H54 (cell line): Measurements from ENCODE around the gene PDE7B.

Experiments
- DNase-seq: peaks from one replicate; pipeline ENCODE4 v3.0.0; 2011; ENCODE audit warnings: low spot score, mixed read lengths; ENCODE audit not compliant: insufficient read length
- FAIRE-seq: peaks from 3 replicates; lab custom pipeline; 2011; peaks lifted over from hg19 to GRCh38; lab: Jason Lieb, UNC
- POLR2A ChIP-seq: IDR thresholded peaks from 2 replicates; pipeline ENCODE4 v1.6.1; 2011; ENCODE audit warnings: low read depth, mild to moderate bottlenecking, low read length

PDE7B gene

DNA sequence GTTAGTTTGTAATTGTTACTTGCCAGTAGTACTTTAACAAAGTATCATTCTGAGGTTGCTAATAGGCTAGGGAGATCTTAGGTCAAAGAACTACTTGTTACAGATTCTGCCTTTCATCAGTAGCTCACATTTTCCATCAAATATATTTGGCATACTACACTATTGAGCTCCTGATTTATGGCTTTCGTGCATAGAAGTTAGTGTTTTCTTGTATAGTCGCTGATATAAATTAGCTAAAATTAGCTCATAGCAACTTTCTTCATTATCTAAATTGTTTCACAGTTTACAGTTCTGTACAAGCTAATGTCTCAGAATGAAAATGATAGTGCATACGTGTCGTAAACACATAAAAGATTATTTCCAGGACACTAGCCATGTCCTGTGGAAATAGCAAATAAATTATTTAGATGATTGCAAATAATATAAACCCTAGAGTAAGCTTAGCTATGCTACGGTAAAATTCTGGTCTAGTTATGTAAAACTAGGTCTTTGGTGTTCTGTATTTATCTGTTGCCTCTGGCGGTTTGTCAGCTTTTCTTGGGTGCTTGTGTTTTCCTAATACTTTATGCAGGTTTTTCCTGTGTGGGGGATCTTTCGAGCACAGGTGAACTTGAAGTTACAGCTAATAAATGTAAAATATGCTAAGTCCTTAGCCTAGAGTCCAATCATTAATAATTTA, 15.1 kb downstream of the PDE7B start:
- TF ChIP-seq POLR2A = no peak
- DNase-seq (no peak), FAIRE-seq (no peak)

DNA sequence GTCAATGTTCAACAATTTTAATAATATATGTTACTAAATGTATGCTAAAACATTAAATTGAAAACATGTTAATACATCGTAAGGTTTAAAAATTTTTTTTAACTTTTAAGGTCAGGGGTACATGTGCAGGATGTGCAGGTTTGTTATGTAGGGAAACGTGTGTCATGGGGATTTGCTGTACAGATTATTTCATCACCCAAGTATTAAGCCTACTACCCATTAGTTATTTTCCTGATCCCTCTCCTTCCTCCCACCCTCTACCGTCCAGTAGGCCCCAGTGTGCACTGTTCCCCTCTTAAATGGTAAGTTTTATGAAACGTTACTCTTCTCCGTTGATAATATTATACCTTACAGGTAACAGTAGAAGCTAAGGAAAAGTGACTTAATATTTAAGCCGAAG, 15.8 kb downstream of the PDE7B start:
- no peak for FAIRE-seq
- no peak for DNase-seq
- TF ChIP-seq POLR2A = no peak

DNA sequence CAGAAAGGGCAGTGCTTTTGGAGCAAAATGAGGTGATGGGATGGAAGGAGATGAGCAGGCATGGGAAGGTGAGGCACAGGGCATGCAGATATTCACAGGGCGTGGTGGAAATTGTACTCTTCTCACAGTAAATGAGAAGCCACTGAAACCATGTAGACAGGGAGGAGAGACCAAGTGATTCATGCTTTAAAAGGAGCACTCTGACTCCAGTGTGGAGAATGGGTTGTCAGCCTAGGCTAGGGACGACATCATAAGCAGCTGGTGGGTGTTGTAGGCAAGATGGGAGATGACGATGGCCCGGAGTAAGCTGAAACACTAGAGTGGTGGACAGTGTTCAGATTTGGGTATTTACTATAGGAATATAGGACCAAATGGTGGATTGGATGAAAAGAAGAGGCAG, 18.4 kb downstream of the PDE7B start:
- TF ChIP-seq POLR2A = no peak
- DNase-seq (no peak), FAIRE-seq (no peak)

DNA sequence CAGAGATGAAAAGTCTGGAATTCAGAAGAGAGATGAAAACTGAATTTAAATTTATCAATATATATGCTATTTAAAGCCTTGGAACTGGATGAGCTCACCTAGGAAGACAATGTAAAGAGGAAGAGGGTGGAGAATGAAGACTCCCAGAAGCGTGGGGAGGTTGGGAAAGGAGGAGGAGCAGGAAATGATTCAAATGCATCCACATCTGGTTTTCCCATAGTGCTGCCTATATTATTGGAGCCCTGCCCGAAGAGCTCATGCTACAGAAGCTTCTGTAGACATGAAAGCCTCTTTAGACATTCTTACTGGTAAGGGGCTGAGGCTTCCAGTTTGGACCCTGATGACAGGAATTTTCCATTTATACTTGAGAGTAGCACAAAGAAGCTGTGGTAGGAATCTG, 19.2 kb downstream of the PDE7B start:
- FAIRE-seq (peak; percentile 30), DNase-seq (no peak)
- TF ChIP-seq POLR2A = no peak

DNA sequence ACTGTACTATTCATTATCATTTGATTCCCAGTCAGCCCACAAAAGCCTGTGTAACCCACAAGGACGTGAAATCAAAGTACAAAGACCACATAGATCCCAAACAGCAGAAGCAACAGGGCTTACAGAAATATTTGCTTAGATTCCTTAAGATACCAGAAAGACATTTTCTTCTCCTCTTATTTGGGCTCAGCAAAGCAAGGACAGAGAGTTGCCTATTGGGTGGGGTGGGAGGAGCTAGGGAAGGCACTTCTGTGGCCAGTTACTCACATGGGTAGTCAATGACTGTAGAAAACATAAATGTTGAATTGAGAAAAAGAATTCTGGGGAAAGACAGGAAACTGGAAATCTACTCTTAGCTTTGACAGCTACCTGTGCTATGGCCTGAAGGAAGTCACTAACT, 19.8 kb downstream of the PDE7B start:
- FAIRE-seq = no peak
- TF ChIP-seq POLR2A = no peak
- no peak for DNase-seq

DNA sequence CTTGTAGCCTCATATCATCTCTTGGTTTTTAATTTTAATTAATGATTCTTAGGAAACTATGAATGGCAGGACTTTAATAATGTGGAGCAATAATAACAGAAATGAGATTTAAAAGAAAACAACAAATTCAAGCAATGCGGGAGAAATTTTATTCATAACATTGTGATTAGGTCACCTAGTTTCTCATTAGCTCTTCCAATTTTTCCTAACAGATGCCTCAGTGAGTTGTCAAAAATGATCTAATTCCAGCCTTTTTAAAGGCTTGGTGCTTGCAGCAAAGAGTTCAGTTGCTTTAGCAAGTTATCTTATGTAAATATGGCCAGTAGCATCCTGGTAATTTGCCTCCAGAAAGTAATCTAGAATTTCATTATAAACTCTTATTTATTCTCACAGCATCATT, 20.4 kb downstream of the PDE7B start:
- DNase-seq = no peak
- FAIRE-seq = no peak
- no peak for TF ChIP-seq POLR2A

DNA sequence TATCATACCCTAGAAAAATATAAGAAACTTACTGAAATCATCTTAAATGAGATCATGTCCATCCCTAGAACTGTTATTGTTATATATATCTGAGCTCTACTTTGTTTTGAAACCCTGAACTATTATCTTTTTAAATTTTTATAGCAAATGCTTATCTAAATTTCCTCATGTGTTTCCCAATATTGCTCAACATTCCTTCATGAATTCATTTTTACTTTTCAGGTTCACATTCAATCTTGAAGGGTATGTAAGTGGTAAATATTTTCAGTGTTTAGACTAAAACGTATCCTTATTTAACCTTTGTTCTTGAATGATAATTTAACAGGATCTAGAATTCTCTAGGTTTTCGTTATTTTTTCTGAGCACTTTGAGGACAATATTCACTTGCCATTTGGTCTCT, 23.9 kb downstream of the PDE7B start:
- no peak for DNase-seq
- FAIRE-seq = no peak
- no peak for TF ChIP-seq POLR2A

DNA sequence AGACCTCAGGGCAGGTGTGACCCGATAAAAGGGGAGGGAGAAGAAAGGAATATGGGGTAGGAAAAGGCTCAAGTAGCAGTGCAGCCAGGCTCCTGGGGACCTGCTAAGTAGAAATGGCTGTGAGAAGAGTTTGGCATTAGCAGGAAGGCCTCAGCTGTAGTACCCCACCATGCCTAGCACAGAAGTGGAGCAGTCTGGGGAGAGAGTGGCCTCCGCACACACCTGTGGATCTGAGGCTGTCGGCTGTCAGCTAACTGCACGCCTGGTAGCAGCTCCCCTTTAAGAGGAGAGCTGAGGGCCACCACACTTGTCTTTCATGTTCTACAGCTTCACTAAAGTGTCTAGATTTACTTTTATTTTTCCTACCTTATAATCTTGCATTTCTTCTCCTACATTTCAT, 24.6 kb downstream of the PDE7B start:
- TF ChIP-seq POLR2A = no peak
- DNase-seq (no peak), FAIRE-seq (no peak)

DNA sequence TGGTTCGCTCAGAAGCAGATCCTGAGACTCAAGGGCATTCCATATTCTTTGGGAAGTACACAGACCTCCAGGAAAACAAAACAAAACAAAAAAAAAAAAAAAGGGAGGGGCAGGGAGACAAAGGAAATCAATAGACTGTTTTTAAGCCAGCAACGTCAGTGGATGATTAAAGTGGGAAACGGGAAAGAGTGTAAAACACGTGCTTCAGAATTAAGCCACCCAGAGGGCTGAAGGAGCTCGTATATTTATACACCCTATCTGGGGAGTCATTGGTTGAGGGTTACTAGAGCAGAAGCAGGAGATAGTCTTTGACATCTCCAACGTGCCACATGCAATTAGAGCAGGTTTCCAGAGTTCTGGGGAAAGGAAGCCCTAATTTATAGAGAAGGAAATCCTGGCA, 26.2 kb downstream of the PDE7B start:
- FAIRE-seq = no peak
- TF ChIP-seq POLR2A = no peak
- DNase-seq = no peak

DNA sequence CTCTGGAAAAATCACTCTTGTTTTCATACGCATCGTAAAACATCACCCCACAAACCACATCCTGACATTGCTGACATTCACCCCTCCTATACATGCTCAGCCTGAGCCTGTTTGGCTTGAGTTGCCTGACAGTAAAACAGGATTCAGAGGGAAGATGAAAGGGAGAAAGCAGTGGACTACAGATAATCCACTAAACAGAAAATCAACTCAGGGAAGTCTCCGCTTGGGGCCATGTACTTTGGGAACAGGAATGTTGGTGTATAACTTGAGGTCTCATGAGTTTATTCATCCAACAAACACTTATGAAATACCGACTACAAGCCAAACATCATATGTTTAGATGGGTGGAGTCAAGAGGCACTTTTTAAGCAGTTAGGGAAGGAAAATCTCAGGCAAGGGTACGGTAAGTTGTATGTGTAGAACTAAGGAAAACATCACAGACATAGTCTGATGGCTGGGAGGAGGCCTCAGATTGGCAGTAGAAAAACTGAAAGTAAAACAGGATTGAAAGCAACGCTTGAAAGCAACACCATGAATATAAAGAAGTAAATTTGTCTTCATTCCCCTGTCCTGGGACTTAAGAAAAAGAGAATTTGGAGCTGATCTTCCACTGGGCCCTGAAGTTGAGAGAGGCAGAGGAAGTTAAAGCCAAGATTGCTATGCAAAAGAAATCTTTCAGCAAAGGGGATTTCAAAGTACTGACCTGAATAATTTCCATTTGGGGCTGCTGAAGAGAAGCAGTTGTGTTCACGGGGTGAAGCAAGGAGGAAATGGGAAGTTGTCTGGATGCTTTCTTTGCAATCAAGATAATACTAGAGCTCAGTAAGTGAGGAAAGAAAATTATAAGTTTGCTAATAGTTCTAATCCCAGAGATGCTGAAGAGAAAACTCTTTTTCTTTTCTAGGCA, 28.8 kb downstream of the PDE7B start:
- peak; percentile 70 for FAIRE-seq
- TF ChIP-seq POLR2A = no peak
- peak; percentile 15 for DNase-seq

DNA sequence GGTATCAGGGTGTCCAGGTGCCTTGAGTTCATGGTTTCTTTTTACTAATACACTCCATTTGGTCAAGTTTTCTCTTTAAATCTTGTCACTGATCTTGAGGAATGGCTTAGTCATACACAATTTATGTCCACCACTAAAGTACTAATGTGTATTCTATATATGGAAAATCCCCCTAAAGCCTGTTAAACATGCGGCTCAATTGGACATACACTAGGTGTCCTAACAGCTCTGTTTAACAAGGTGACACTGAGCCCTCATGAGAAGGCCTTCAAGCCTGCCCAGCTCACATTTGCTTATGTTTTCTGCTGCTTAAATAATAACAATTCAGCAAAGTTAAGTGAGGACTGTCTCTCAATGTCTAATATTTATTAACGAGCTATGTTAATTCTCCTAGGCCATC, 31.5 kb downstream of the PDE7B start:
- TF ChIP-seq POLR2A = no peak
- no peak for FAIRE-seq
- no peak for DNase-seq

DNA sequence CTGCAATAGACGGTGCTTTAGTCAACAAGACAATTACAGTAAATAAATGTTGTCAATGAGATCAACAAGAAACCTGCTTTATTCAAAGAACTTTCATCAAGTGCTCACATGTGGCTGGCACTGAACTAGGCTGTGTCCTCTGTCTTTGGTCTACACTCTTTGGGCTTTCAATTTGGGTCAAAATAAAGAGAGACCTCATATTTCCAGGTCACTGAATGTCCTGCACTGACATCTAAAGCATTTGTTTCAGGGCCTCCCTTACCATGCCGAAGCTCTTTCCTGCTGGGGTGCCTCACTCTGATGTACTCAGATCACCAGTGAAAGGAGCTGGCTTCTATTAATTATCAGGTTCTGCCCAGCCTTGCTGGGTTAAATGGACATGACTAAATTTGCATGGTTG, 32.0 kb downstream of the PDE7B start:
- DNase-seq = no peak
- no peak for TF ChIP-seq POLR2A

DNA sequence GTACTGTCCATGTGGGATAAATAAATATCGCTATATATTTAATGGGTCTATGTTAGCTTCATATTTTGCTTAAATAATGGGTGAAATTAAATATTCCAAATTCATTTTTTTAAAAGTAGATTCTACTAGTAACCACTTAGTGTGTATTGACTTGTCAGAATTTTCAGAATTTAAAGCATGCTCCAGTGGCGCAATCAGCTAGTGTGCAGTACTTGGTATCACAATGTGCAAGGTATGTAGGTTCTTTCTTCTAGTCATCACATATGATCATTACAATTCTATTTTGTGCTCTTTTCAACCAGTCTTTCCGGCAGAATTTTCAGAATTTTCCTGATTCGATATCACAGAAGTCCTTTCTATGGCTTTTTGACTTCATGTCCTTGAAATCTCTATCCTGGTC, 32.6 kb downstream of the PDE7B start:
- FAIRE-seq (no peak), DNase-seq (no peak)
- no peak for TF ChIP-seq POLR2A

More for the DNA sequence above, 32.0 kb downstream of the PDE7B start:
- no peak for FAIRE-seq

DNA sequence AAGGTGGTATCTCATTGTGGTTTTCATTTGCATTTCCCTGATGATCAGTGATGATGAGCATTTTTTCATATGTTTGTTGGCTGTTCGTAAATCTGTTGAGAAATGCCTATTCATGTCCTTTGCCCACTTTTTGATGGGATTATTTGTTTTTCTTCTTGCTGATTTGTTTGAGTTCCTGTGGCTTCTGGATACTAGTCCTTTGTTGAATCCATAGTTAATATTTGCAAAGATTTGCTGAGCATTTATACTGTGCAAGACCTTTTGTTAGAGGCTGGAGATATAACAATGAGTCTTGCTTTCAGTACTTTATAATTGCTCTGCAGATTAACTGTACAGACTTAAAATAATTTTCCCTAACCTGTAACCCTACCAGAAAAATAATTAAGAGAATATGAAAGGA, 35.6 kb downstream of the PDE7B start:
- TF ChIP-seq POLR2A = no peak
- DNase-seq (no peak), FAIRE-seq (no peak)

DNA sequence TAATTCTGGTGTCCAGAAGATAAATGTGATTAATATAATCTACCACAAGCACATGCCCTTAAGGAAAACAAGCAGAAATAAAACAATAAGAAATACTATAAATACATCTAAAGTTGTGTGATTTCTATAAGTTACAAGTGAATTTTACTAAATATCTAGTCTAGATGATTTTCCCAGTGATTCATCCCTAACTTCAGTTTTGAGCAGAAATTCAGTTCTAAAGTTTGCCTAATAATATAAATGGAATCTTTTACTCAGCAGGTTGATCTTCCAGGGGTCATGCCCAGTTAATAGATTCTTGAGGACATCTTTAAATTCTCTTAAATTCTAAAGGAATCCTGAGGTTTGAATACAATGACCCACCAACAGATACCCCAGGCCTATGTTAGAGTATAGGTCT, 37.3 kb downstream of the PDE7B start:
- TF ChIP-seq POLR2A = no peak
- no peak for FAIRE-seq

More for the DNA sequence above, 37.3 kb downstream of the PDE7B start:
- DNase-seq = no peak
